Stomach (tissue), 9 donors: Measurements from ENCODE around the gene STARD3. TPM values are rescaled to one million over a fixed set of nuclear protein-coding genes. Genes with fewer than 3 reads are reported as not detected.
A peak's percentile ranks its signal among the peaks of the same experiment; 100 is the strongest.

ENCODE experiments used
- DNase-seq, 2 donors: peaks; one replicate each; pipeline versions ENCODE4 v3.0.0 to v3.0.0-alpha.2; 2013 to 2019
- H3K27ac ChIP-seq, 5 donors: fragments of 200-600 bp in 4 of 5; sonication (generic) in 4 of 5; one replicate each; pipeline ENCODE4 v1.5.1; 2013 to 2019; ENCODE audit warnings: mild to moderate bottlenecking in 1 of 5, moderate library complexity in 1 of 5
- H3K27me3 ChIP-seq, 3 donors: fragments of 200-600 bp; sonication (generic); one replicate each; pipeline ENCODE4 v1.5.1; 2017 to 2019; ENCODE audit warnings: mixed run types in 1 of 3
- H3K36me3 ChIP-seq, 4 donors: fragments of 200-600 bp; sonication (generic); 1 replicate in 3 of 4; 2 replicates in 1 of 4; pipeline ENCODE4 v1.5.1; 2016 to 2019
- H3K4me1 ChIP-seq, 4 donors: fragments of 200-600 bp; sonication (generic); one replicate each; pipeline ENCODE4 v1.5.1; 2016 to 2019
- H3K4me3 ChIP-seq, 4 donors: fragments of 200-600 bp; sonication (generic) in 3 of 4; one replicate each; pipeline ENCODE4 v1.5.1; 2016 to 2019; ENCODE audit warnings: mild to moderate bottlenecking in 1 of 4
- H3K9me3 ChIP-seq, 4 donors: fragments of 200-600 bp; sonication (generic); one replicate each; pipeline ENCODE4 v1.5.1; 2016 to 2019
- EP300 ChIP-seq: sonication (generic); formaldehyde crosslinking; IDR thresholded peaks from one replicate; pipeline ENCODE4 v1.6.1; 2017; ENCODE audit warnings: antibody characterized with exemption
- POLR2A ChIP-seq, 4 donors: fragments of 450-650 bp; IDR thresholded peaks; one replicate each; pipeline ENCODE4 v1.6.1; 2016; ENCODE audit warnings: antibody characterized with exemption in 4 of 4, control low read depth in 2 of 4, mild to moderate bottlenecking in 1 of 4, moderate library complexity in 1 of 4
- POLR2AphosphoS5 ChIP-seq, 3 donors: sonication (generic); formaldehyde crosslinking; IDR thresholded peaks; one replicate each; pipeline ENCODE4 v1.6.1; 2016; ENCODE audit warnings: antibody characterized with exemption in 3 of 3
- WGBS, 5 donors: extraction: QIAGEN DNeasy Blood & Tissue Kit in 3 of 5; methylation state at CpG; one replicate each; pipeline versions ENCODE4 v1.1.5 to v1.1.7; 2013 to 2018; 5-methylcytosine and 5-hydroxymethylcytosine counted together
- intact Hi-C: fragments of 100-400 bp; cut with DNase I; formaldehyde crosslinking; loops from one replicate; pipeline ENCODE4 v1.15.1; 2023; ENCODE audit warnings: low total_unique reads
- polyA plus RNA-seq, 3 donors: library from polyadenylated mRNA; stranded (reverse); fragments of 200-250 nt; gene quantifications; one replicate each; pipeline ENCODE4 v1.2.3, GENCODE V29; 2013
- total RNA-seq, 5 donors: library from RNA; depleted of rRNA; stranded (reverse); fragments of >200 nt; gene quantifications; one replicate each; pipeline versions ENCODE4 v1.1.0 to v1.2.3, GENCODE V29; 2014 to 2016
- TF ChIP-seq, protein P1 (sequence below), 7 experiments: fragments of 450-650 bp in 4 of 7; fragments of 200-600 bp in 3 of 7; sonication (generic) in 3 of 7; IDR thresholded peaks; one replicate each; pipeline ENCODE4 v1.5.1; 2016 to 2019; ENCODE audit warnings: antibody characterized with exemption in 7 of 7, control low read depth in 2 of 7, mild to moderate bottlenecking in 1 of 7
- donor health status: healthy with polysubstance abuse.
- donor health status: Bipolar disorder and iron deficiency.
- donor health status: healthy.

STARD3 gene
- total and polyA plus RNA-seq, 8 donors = 26.4 to 1,091 (median 52.0) TPM

DNA sequence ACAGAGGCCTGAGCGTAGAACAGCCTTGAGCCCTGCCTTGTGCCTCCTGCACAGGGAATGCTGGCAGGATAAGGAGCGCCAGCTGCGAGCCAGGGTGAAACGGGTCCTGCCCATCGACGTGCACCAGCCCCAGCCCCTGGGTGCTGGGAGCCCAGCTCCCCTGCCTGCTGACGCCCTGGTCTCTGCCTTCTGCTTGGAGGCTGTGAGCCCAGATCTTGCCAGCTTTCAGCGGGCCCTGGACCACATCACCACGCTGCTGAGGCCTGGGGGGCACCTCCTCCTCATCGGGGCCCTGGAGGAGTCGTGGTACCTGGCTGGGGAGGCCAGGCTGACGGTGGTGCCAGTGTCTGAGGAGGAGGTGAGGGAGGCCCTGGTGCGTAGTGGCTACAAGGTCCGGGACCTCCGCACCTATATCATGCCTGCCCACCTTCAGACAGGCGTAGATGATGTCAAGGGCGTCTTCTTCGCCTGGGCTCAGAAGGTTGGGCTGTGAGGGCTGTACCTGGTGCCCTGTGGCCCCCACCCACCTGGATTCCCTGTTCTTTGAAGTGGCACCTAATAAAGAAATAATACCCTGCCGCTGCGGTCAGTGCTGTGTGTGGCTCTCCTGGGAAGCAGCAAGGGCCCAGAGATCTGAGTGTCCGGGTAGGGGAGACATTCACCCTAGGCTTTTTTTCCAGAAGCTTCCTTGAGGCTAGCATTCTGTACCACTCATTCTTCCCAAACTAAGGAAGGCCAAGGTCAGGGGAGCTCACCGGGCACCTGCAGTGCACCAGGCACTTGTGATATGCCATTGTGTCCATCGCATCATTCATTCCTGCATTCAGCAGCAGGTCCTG lies 33.2 kb downstream of the STARD3 start:
- Histone ChIP-seq H3K27me3 (peaks cover 0 to 73% (median 45%) of the 10 kb centered on the region in 3 donors), H3K9me3 (no peaks in the 10 kb centered on the region), H3K4me3 (no peak overlapping the region), H3K36me3 (no peaks in the 10 kb centered on the region), H3K4me1 (peaks cover 27 to 60% (median 53%) of the 10 kb centered on the region in 4 donors), H3K27ac (no peak overlapping the region)
- WGBS, 5 donors = 87 to 93% (median 91%) methylated on average over 12 to 23 of the region's 23 CpGs
- intact Hi-C loops = no loop called here
- DNase-seq = no peak
- TF ChIP-seq POLR2AphosphoS5 (IDR thresholded peaks at IDR 0.05) (no peak), POLR2A (IDR thresholded peaks at IDR 0.05) (no peak), EP300 (no peak)
- TF ChIP-seq, protein P1, sequence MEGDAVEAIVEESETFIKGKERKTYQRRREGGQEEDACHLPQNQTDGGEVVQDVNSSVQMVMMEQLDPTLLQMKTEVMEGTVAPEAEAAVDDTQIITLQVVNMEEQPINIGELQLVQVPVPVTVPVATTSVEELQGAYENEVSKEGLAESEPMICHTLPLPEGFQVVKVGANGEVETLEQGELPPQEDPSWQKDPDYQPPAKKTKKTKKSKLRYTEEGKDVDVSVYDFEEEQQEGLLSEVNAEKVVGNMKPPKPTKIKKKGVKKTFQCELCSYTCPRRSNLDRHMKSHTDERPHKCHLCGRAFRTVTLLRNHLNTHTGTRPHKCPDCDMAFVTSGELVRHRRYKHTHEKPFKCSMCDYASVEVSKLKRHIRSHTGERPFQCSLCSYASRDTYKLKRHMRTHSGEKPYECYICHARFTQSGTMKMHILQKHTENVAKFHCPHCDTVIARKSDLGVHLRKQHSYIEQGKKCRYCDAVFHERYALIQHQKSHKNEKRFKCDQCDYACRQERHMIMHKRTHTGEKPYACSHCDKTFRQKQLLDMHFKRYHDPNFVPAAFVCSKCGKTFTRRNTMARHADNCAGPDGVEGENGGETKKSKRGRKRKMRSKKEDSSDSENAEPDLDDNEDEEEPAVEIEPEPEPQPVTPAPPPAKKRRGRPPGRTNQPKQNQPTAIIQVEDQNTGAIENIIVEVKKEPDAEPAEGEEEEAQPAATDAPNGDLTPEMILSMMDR (IDR thresholded peaks at IDR 0.05) = no peak

DNA sequence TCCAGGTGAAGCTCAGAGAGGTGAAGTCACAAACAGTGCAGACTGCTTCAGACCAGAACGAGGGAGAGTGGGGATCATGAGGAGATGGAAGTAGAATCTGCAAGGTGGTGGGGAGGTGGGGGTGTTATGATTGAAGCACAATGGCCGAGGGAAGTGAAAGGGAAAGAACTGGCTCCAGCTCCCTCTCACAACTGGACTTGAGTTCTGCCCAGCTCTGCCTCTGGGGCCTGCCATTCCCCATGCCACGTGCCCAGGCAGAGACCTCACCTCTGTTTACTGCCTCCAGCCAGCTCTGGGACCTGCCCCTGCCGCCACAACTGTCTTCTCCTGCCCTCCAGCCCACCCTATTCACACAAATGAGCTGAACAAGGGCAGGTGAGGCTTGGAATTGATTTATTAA lies 33.8 kb downstream of the STARD3 start:
- peaks cover 0 to 67% (median 45%) of the 10 kb centered on the region in 3 donors for H3K27me3 ChIP-seq
- no peaks in the 10 kb centered on the region for H3K9me3 ChIP-seq
- H3K27ac ChIP-seq = no peak overlapping the region
- intact Hi-C loops = no loop called here
- H3K4me1 ChIP-seq = peaks cover 33 to 58% (median 55%) of the 10 kb centered on the region in 4 donors
- no peak for DNase-seq
- no peak for TF ChIP-seq EP300
- no peak for TF ChIP-seq POLR2AphosphoS5 (IDR thresholded peaks at IDR 0.05)
- TF ChIP-seq POLR2A (IDR thresholded peaks at IDR 0.05) = no peak
- TF ChIP-seq, protein P1 (IDR thresholded peaks at IDR 0.05) = no peak
- no peaks in the 10 kb centered on the region for H3K36me3 ChIP-seq
- H3K4me3 ChIP-seq = no peak overlapping the region
- WGBS, 5 donors = 43 to 66% (median 63%) methylated on average over 4 of the region's 4 CpGs

DNA sequence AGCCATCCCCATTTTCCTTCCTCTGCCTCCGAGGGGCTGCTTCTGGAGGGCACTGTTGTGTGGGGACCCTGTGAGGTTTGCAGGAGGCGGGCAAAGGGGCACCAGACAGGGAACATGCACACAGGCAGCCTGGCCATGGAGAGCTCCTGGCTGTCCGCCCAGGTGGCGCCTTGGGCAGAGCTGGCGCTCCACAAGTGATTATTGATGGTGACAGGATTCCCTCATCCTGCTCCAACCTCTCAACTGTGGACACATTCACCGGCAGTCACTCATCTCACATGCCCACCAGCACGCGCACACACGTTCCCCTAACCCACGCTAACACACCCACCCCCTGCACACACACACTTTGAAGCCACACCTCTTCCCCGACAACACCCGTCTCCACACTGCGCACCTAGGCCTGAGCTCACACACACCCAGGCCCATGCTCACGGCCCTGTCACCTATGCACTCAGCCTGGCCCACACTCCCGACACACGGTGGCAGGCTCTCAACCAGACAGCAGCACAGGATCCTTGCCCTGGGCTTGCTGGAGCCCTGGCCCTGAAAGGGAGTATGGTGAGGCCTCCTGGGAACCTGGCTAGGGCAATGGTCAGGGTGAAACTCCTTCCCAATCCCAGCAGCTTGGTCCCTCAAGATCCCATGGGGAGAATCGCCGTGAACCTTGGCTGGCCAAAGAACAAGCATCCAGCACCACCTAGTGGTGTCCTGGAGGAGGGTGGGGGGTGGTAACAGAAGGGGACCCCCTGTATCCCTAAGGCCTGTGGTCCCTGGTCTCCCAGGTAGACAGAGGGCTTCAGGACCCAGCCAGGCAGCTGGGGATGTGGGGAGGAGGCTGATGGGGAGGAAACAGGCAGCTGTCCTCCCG lies 34.9 kb downstream of the STARD3 start:
- intact Hi-C loops = no loop called here
- Histone ChIP-seq H3K27me3 (peaks cover 0 to 55% (median 37%) of the 10 kb centered on the region in 3 donors), H3K4me3 (no peak overlapping the region), H3K9me3 (no peaks in the 10 kb centered on the region), H3K27ac (peak overlapping the region in 1 of 5 donors; percentile 5), H3K4me1 (peaks cover 42 to 58% (median 57%) of the 10 kb centered on the region in 4 donors), H3K36me3 (no peaks in the 10 kb centered on the region)
- 30 to 36% (median 32%) methylated on average over 16 to 19 of the region's 19 CpGs for WGBS, 5 donors
- TF ChIP-seq EP300 (no peak), POLR2A (IDR thresholded peaks at IDR 0.05) (no peak)
- TF ChIP-seq, protein P1 (IDR thresholded peaks at IDR 0.05) = peak in 5 of 7 experiments; percentile 23 to 68 (median 50)
- DNase-seq = peak; percentile 57 to 80
